Neural cell (in vitro differentiated cells): ENCODE data around the gene SOAT2. TPM values are rescaled to one million over a fixed set of nuclear protein-coding genes. Genes with fewer than 3 reads are reported as not detected.

ENCODE experiments used
- H2AFZ ChIP-seq: fragments of 200-600, 300-800 bp; sonication (generic), shearing (Covaris generic); 2 replicates; pipeline ENCODE4 v1.6.0; 2014; ENCODE audit warnings: low read depth, mild to moderate bottlenecking, antibody characterized with exemption, low read length, moderate library complexity
- H3F3A ChIP-seq: fragments of 200-600 bp; shearing (Covaris generic); 2 replicates; pipeline ENCODE4 v1.6.1; 2016; ENCODE audit warnings: mild to moderate bottlenecking, moderate library complexity, mixed read lengths, antibody characterized with exemption, low read length; ENCODE audit not compliant: insufficient read depth, poor library complexity, severe bottlenecking
- H3K27ac ChIP-seq: fragments of 200-600, 300-800 bp; sonication (generic), shearing (Covaris generic); 2 replicates; pipeline ENCODE4 v1.5.1; 2014; ENCODE audit warnings: mild to moderate bottlenecking, low read length, moderate library complexity
- H3K27me3 ChIP-seq: fragments of 300-800, 200-600 bp; sonication (generic), shearing (Covaris generic); 2 replicates; pipeline ENCODE4 v1.6.0; 2014; ENCODE audit warnings: mild to moderate bottlenecking, low read depth, low read length, moderate library complexity; ENCODE audit not compliant: insufficient read depth
- H3K36me3 ChIP-seq: fragments of 300-800, 200-600 bp; sonication (generic), shearing (Covaris generic); 2 replicates; pipeline ENCODE4 v1.5.1; 2014; ENCODE audit warnings: mild to moderate bottlenecking, antibody characterized with exemption, low read length, moderate library complexity; ENCODE audit not compliant: insufficient read depth
- H3K4me2 ChIP-seq: fragments of 300-800, 200-600 bp; sonication (generic), shearing (Covaris generic); 2 replicates; pipeline ENCODE4 v1.6.0; 2014; ENCODE audit warnings: mild to moderate bottlenecking, low read length
- H3K4me3 ChIP-seq: fragments of 300-800, 200-600 bp; sonication (generic), shearing (Covaris generic); 2 replicates; pipeline ENCODE4 v1.5.1; 2014; ENCODE audit warnings: mild to moderate bottlenecking, low read length, moderate library complexity
- H3K79me2 ChIP-seq: fragments of 200-600 bp; shearing (Covaris generic); replicated peaks from 2 replicates; pipeline ENCODE4 v1.6.0; 2014; ENCODE audit warnings: mild to moderate bottlenecking, low read length, moderate library complexity; ENCODE audit not compliant: insufficient read depth
- H3K9ac ChIP-seq: fragments of 300-800, 200-600 bp; sonication (generic), shearing (Covaris generic); 2 replicates; pipeline ENCODE4 v1.6.1; 2016; ENCODE audit warnings: mild to moderate bottlenecking, low read length, mixed read lengths
- H3K9me2 ChIP-seq: fragments of 200-600 bp; shearing (Covaris generic); 2 replicates; pipeline ENCODE4 v1.6.1; 2016; ENCODE audit warnings: mild to moderate bottlenecking, low read length, mixed read lengths; ENCODE audit not compliant: insufficient read depth
- H3K9me3 ChIP-seq: fragments of 200-600, 300-800 bp; sonication (generic), shearing (Covaris generic); 2 replicates; pipeline ENCODE4 v1.6.1; 2016; ENCODE audit warnings: mild to moderate bottlenecking, mixed run types, low read length, moderate library complexity, mixed read lengths
- H4K20me1 ChIP-seq: fragments of 200-600 bp; shearing (Covaris generic); 2 replicates; pipeline ENCODE4 v1.6.1; 2016; ENCODE audit warnings: mild to moderate bottlenecking, mixed run types; ENCODE audit not compliant: insufficient read depth
- EP300 ChIP-seq: fragments of 450-650 bp; conservative IDR thresholded peaks from 2 replicates; pipeline ENCODE4 v1.6.1; 2014; ENCODE audit warnings: antibody characterized with exemption, mild to moderate bottlenecking, moderate library complexity; ENCODE audit not compliant: poor library complexity, severe bottlenecking
- EZH2 ChIP-seq: fragments of 200-600, 300-800 bp; shearing (Covaris generic), sonication (generic); IDR thresholded peaks from 2 replicates; pipeline ENCODE4 v1.6.1; 2014; ENCODE audit warnings: antibody characterized with exemption, low read length, borderline replicate concordance, mild to moderate bottlenecking; ENCODE audit not compliant: insufficient read depth, poor library complexity, severe bottlenecking
- MXI1 ChIP-seq: fragments of 450-650 bp; conservative IDR thresholded peaks from 2 replicates; pipeline ENCODE4 v1.6.1; 2014; ENCODE audit warnings: antibody characterized with exemption, mild to moderate bottlenecking; ENCODE audit not compliant: poor library complexity, severe bottlenecking
- POLR2AphosphoS5 ChIP-seq: IDR thresholded peaks from 2 replicates; pipeline ENCODE4 v1.6.1; 2012
- RAD21 ChIP-seq: fragments of 450-650 bp; conservative IDR thresholded peaks from 2 replicates; pipeline ENCODE4 v1.6.1; 2014; ENCODE audit warnings: antibody characterized with exemption, mild to moderate bottlenecking, moderate library complexity
- SMC3 ChIP-seq: fragments of 450-650 bp; conservative IDR thresholded peaks from 2 replicates; pipeline ENCODE4 v1.6.1; 2014; ENCODE audit warnings: antibody characterized with exemption, mild to moderate bottlenecking, moderate library complexity; ENCODE audit not compliant: poor library complexity
- TAF1 ChIP-seq: IDR thresholded peaks from 2 replicates; pipeline ENCODE4 v1.6.1; 2012; ENCODE audit warnings: low read depth
- polyA plus RNA-seq: library from polyadenylated mRNA; depleted of rRNA; stranded (reverse); fragments of >200 nt; gene quantifications from 2 replicates; pipeline ENCODE4 v1.2.3, GENCODE V29; 2014
- TF ChIP-seq, protein P1 (sequence below): IDR thresholded peaks from 2 replicates; pipeline ENCODE4 v1.6.1; 2012; ENCODE audit warnings: borderline replicate concordance
- TF ChIP-seq, protein P2 (sequence below): fragments of 450-650 bp; IDR thresholded peaks from 2 replicates; pipeline ENCODE4 v1.5.1; 2014; ENCODE audit warnings: antibody characterized with exemption, mild to moderate bottlenecking, moderate library complexity; ENCODE audit not compliant: poor library complexity, severe bottlenecking

Gene SOAT2
- polyA plus RNA-seq, 1 donor from 2014 or later = not detected

DNA sequence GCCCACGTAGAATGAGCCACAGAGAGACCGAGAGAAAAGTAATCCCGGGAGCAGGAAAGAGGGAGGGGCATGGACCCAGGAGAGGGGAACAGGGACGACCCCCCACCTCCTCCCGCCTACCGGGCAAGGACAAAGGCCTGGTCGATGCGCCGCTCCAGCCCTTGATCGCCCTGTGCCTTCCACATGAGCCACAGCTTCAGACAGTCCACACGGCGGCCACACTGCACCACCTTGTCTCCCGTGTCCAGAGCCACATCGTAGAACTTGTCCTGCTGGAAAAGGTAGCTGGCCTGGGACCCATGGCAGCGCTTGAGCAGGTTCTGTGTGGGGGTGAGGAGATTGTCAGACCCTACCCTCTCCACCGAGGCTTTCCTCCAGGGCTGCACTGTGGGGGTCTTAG, 56.7 kb downstream of the SOAT2 start:
- H3K4me3 ChIP-seq = no peak overlapping the region
- no peaks in the 10 kb centered on the region for H3K9me3 ChIP-seq
- no peaks in the 10 kb centered on the region for H4K20me1 ChIP-seq
- H3K9ac ChIP-seq = no peak overlapping the region
- no peaks in the 10 kb centered on the region for H3K79me2 ChIP-seq
- no peak overlapping the region for H2AFZ ChIP-seq
- no peak overlapping the region for H3K4me2 ChIP-seq
- no peak overlapping the region for H3K27ac ChIP-seq
- H3F3A ChIP-seq = no peaks in the 10 kb centered on the region
- TF ChIP-seq EZH2 = no peak
- TF ChIP-seq EP300 = no peak
- TF ChIP-seq TAF1 = no peak
- no peak for TF ChIP-seq RAD21
- TF ChIP-seq, protein P1, sequence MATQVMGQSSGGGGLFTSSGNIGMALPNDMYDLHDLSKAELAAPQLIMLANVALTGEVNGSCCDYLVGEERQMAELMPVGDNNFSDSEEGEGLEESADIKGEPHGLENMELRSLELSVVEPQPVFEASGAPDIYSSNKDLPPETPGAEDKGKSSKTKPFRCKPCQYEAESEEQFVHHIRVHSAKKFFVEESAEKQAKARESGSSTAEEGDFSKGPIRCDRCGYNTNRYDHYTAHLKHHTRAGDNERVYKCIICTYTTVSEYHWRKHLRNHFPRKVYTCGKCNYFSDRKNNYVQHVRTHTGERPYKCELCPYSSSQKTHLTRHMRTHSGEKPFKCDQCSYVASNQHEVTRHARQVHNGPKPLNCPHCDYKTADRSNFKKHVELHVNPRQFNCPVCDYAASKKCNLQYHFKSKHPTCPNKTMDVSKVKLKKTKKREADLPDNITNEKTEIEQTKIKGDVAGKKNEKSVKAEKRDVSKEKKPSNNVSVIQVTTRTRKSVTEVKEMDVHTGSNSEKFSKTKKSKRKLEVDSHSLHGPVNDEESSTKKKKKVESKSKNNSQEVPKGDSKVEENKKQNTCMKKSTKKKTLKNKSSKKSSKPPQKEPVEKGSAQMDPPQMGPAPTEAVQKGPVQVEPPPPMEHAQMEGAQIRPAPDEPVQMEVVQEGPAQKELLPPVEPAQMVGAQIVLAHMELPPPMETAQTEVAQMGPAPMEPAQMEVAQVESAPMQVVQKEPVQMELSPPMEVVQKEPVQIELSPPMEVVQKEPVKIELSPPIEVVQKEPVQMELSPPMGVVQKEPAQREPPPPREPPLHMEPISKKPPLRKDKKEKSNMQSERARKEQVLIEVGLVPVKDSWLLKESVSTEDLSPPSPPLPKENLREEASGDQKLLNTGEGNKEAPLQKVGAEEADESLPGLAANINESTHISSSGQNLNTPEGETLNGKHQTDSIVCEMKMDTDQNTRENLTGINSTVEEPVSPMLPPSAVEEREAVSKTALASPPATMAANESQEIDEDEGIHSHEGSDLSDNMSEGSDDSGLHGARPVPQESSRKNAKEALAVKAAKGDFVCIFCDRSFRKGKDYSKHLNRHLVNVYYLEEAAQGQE = no peak
- no peak for TF ChIP-seq SMC3
- no peak for TF ChIP-seq MXI1
- TF ChIP-seq, protein P2, sequence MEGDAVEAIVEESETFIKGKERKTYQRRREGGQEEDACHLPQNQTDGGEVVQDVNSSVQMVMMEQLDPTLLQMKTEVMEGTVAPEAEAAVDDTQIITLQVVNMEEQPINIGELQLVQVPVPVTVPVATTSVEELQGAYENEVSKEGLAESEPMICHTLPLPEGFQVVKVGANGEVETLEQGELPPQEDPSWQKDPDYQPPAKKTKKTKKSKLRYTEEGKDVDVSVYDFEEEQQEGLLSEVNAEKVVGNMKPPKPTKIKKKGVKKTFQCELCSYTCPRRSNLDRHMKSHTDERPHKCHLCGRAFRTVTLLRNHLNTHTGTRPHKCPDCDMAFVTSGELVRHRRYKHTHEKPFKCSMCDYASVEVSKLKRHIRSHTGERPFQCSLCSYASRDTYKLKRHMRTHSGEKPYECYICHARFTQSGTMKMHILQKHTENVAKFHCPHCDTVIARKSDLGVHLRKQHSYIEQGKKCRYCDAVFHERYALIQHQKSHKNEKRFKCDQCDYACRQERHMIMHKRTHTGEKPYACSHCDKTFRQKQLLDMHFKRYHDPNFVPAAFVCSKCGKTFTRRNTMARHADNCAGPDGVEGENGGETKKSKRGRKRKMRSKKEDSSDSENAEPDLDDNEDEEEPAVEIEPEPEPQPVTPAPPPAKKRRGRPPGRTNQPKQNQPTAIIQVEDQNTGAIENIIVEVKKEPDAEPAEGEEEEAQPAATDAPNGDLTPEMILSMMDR = no peak
- no peak for TF ChIP-seq POLR2AphosphoS5
- H3K9me2 ChIP-seq = no peaks in the 10 kb centered on the region
- no peaks in the 10 kb centered on the region for H3K36me3 ChIP-seq
- H3K27me3 ChIP-seq = no peaks in the 10 kb centered on the region

DNA sequence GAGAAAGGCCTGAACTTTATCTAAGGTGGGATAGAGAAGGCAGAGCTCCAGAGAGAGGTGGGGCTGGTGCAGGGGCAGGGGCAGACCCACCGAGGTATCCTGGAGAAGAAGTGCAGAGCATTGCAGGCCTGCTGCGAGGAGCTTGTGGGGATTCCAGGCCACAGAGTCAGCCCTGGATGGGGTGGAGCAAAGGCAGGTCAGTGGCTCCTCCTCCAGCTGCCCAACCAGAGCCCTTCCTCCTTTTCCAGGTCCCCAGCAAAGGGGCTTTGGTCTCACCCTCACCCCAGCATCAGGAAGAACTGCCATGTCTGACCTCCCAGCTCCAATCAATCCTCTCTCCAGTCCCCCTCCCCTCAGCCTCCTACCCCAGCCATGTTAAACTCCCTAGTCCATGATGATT, 57.4 kb downstream of the SOAT2 start:
- Histone ChIP-seq H4K20me1 (no peaks in the 10 kb centered on the region), H3K27ac (no peak overlapping the region), H3K9me3 (no peaks in the 10 kb centered on the region), H3K9ac (no peak overlapping the region), H3K9me2 (no peaks in the 10 kb centered on the region), H3K27me3 (no peaks in the 10 kb centered on the region), H3K4me2 (no peak overlapping the region), H3K4me3 (no peak overlapping the region), H2AFZ (no peak overlapping the region), H3K79me2 (no peaks in the 10 kb centered on the region), H3F3A (no peaks in the 10 kb centered on the region), H3K36me3 (no peaks in the 10 kb centered on the region)
- TF ChIP-seq, protein P2 = no peak
- TF ChIP-seq TAF1 (no peak), MXI1 (no peak), RAD21 (no peak), EZH2 (no peak), POLR2AphosphoS5 (no peak), EP300 (no peak), SMC3 (no peak)
